GM12873 (cell line): Measurements from ENCODE around the gene MAGEB2.

ENCODE experiments used
- TF ChIP-seq, protein P1 (sequence below): IDR thresholded peaks from 2 replicates; pipeline ENCODE4 v1.5.1; 2012; ENCODE audit warnings: low read depth, mild to moderate bottlenecking, moderate library complexity, low read length, control low read depth; ENCODE audit not compliant: insufficient read depth; ENCODE audit errors: missing control alignments

MAGEB2 gene

DNA sequence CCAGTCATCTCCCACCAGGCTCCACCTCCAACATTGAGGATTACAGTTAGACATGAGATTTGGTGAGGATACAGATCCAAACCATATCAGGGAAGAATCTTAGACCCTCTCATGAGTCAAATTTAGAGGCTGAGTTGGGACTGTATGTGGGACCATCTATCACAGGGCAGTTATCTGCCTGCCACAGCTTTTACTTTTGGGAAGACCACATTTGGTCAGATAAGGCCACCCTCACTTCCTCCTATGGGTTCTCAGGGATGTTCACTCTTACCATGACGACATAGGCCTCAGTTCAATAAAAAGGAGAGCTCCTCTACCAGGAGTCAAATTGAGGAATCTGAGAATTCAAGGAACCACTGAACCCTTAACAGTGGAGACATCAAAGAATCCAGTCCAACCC lies 2.1 kb downstream of the MAGEB2 start:
- TF ChIP-seq, protein P1, sequence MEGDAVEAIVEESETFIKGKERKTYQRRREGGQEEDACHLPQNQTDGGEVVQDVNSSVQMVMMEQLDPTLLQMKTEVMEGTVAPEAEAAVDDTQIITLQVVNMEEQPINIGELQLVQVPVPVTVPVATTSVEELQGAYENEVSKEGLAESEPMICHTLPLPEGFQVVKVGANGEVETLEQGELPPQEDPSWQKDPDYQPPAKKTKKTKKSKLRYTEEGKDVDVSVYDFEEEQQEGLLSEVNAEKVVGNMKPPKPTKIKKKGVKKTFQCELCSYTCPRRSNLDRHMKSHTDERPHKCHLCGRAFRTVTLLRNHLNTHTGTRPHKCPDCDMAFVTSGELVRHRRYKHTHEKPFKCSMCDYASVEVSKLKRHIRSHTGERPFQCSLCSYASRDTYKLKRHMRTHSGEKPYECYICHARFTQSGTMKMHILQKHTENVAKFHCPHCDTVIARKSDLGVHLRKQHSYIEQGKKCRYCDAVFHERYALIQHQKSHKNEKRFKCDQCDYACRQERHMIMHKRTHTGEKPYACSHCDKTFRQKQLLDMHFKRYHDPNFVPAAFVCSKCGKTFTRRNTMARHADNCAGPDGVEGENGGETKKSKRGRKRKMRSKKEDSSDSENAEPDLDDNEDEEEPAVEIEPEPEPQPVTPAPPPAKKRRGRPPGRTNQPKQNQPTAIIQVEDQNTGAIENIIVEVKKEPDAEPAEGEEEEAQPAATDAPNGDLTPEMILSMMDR: no peak

DNA sequence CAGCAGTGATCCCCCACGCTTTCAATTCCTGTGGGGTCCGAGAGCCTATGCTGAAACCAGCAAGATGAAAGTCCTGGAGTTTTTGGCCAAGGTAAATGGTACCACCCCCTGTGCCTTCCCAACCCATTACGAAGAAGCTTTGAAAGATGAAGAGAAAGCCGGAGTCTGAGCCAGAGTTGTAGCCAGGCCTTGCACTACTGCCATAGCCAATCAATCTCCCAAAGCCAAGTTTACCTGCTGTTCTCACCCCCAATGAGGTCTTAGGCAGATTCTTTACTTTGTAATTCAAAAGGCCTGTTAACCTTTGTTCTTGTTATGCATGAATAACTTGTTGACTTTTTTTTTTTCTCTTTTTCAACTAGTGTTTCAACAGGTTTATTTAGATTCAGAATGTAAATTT lies 4.0 kb downstream of the MAGEB2 start:
- TF ChIP-seq, protein P1: no peak

DNA sequence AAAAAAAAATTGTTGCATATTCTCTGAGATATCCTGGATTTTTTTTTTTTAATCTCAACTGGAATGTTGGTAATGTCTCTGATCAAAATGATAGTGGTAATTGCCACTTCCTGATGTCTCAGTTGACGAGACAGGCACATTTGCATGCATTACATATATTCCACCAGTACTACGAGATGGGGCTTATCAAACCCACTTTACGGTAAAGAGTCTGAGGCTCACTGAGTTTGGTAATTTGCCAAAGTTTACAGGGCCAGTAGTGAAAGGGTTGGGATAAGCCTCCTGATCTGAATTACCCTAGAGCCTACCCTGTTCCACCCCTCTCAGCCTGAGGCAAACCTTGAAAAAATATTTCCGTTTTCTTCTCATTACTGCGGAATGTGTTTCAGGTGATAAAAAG lies 5.3 kb downstream of the MAGEB2 start:
- TF ChIP-seq, protein P1: no peak

DNA sequence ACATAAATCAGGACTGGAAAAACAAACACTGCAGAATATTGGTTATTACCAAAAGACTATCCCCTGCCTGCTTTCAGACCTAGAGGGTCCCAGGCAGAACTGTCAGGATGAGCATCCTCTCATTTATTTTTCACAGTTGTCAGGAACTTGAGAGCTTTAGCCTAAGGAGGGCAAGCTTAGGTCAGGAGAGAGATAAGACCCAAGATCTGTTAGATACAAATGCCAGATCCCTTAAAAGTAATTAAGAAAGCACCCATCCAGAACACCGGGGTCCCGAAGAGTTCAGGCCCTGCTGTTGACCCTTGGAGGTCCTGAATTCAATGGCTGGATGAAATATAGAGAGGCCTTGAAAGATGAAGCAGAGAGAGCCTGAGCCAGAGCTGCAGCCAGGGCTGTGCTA lies 9.2 kb downstream of the MAGEB2 start:
- TF ChIP-seq, protein P1: no peak

DNA sequence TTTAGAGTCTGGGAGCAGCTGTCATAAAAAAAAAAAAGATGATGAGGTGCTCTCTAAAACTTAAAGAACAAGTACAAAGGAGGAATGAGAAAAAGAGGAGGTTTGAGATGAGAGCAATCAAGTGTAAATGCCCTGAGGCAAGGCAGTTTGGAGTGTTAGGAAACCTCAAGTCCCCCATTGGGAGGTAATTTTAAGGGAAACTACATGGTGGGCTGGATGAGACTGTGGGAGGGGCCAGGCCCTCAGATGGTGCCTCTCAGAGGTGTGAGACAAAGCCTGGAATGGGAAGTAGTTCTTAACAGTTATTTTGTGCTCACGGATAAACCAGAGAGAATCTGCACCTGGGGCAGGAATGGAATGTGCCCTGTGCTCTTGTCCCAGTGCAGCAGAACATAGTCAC lies 13.2 kb downstream of the MAGEB2 start:
- TF ChIP-seq, protein P1: no peak

DNA sequence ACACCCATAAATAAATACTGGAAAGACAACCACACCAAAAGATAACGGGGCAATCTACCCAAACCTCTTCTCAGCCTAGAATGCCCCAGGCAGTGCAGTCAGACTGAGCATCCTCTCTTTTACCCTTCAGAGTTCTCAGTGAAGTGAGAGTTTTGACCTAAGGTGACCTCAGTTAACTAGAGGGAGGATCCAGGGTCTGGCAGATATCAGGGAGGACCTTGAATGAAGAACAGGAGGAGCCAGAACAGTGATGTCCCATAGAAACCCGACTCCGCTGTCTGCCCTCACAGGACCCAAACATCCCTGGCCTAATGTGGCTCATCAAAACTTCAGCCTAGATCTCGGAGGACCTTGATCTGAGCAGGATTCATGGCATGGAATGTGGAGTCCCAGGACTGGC lies 15.0 kb downstream of the MAGEB2 start, which contains the start of gene MAGEB3:
MAGEB3 (plus strand) TSS at position 263 of the 400 bp plus-strand sequence. CDS start 5,268 bp downstream, outside the sequence.
- TF ChIP-seq, protein P1: no peak

DNA sequence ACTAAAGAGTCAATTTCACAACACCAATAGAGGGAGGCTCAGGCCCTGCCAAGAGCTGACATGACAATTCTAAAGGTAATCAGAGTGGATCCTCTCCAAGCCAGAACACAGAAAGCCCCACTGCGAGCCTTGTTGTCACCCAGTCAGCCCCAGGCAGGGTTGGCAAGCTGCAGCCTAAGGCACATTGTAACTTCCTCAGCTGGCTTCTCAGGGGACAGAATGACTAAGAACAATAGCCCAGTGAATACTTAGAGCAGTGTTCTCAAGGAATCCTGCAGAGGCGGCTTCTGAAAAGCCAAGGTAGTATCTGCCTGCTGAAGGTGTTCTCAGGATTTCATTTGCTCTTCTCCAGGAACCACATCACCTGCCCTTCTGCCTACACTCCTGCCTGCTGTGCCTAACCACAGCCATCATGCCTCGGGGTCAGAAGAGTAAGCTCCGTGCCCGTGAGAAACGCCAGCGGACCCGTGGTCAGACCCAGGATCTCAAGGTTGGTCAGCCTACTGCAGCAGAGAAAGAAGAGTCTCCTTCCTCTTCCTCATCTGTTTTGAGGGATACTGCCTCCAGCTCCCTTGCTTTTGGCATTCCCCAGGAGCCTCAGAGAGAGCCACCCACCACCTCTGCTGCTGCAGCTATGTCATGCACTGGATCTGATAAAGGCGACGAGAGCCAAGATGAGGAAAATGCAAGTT lies 26.5 kb downstream of the MAGEB2 start, which contains the start of gene MAGEB4:
MAGEB4 (plus strand) TSS at position 277 of the 692 bp plus-strand sequence; CDS start at position 413, 136 bp downstream.
- TF ChIP-seq, protein P1: no peak
